Measurements from ENCODE around the gene PTPRJ.

The PTPRJ gene

GRCh38 chr11:48055292-48056132 lies 75.2 kb downstream of the PTPRJ start:
- H3K4me3 ChIP-seq (ENCODE audit: low read depth, low read length), result no peak overlapping the region
- TF ChIP-seq CTCF (IDR thresholded peaks at IDR 0.05; ENCODE audit: low read depth, low read length, missing control alignments), result no peak
- DNase-seq (ENCODE audit: low read depth), result no peak

GRCh38 chr11:48056325-48057183 lies 76.2 kb downstream of the PTPRJ start:
- no peak for DNase-seq (ENCODE audit: low read depth)
- TF ChIP-seq CTCF (IDR thresholded peaks at IDR 0.05; ENCODE audit: low read depth, low read length, missing control alignments), result no peak
- no peak overlapping the region for H3K4me3 ChIP-seq (ENCODE audit: low read depth, low read length)

- no peak for DNase-seq (ENCODE audit: low read depth)
- H3K4me3 ChIP-seq (ENCODE audit: low read depth, low read length), result no peak overlapping the region
- no peak for TF ChIP-seq CTCF (IDR thresholded peaks at IDR 0.05; ENCODE audit: low read depth, low read length, missing control alignments)
Observed at GRCh38 chr11:48058064-48058463, 77.7 kb downstream of the PTPRJ start.

GRCh38 chr11:48058788-48059187 lies 78.4 kb downstream of the PTPRJ start:
- no peak for DNase-seq (ENCODE audit: low read depth)
- H3K4me3 ChIP-seq (ENCODE audit: low read depth, low read length), result no peak overlapping the region
- no peak for TF ChIP-seq CTCF (IDR thresholded peaks at IDR 0.05; ENCODE audit: low read depth, low read length, missing control alignments)

DNA sequence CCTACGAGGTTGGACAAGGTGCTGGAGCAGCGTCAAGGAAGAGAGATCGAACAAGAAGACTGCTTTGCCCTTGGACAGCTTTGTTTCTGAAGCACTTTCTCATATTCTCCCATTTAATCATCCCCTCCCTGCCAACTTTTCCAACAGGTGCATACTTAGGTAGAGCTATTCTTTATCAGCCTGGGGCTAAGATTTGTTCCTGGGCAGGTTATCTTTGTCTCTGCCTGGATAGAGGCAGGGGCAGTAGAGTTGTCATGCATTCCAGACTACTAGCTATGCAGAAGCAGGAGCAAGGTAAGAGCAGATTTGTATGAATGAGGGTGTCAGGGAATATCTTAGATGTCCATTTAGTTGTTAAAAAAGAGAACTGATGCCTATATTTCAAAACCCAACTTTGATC lies 82.3 kb downstream of the PTPRJ start:
- no peak for DNase-seq (ENCODE audit: low read depth)
- TF ChIP-seq CTCF (IDR thresholded peaks at IDR 0.05; ENCODE audit: low read depth, low read length, missing control alignments), result no peak
- H3K4me3 ChIP-seq (ENCODE audit: low read depth, low read length), result no peak overlapping the region

DNA sequence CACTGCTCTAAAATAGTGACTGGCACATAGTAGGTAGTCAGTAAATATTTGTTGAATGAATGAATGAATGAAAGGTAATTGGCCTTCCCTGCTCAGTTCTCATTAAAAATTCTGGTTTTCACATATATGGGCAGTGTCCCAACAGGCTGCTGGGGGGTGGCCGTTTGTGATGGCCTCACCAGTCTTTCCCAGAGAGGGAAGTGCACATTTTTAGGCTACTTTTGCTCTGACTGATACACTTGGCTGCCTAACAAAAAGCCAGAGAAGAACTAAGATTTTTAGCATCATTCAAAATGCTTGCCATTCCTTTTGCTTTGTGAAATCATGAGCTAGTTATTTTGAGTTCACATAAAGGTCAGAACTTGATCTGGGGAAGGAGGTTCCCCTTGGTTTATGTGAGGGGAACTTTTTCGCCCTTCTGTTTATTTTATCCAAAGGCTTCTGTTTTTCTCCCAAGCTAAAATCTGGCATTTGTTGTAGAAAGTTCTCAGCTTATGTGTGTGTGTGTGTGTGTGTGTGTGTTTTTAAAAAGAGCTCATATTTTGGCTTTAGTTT lies 83.1 kb downstream of the PTPRJ start:
- TF ChIP-seq CTCF (IDR thresholded peaks at IDR 0.05; ENCODE audit: low read depth, low read length, missing control alignments), result no peak
- no peak overlapping the region for H3K4me3 ChIP-seq (ENCODE audit: low read depth, low read length)

More for the DNA sequence above, 83.1 kb downstream of the PTPRJ start:
- no peak for DNase-seq (ENCODE audit: low read depth)

Data from GM12864 (cell line).